Coronary artery (tissue), 2 donors: ENCODE results near the gene EXOSC7.

Experiments used
- DNase-seq: peaks from one replicate; pipeline ENCODE4 v3.0.0-alpha.2; 2017; ENCODE audit warnings: low spot score
- H3K27ac ChIP-seq, 2 donors: fragments of 200-600 bp; sonication (generic); one replicate each; pipeline ENCODE4 v1.5.1; 2016 to 2019
- H3K4me3 ChIP-seq: fragments of 200-600 bp; sonication (generic); 2 replicates; pipeline ENCODE4 v1.5.1; 2016; ENCODE audit warnings: mild to moderate bottlenecking, moderate library complexity
- TF ChIP-seq, protein P1 (sequence below): fragments of 200-600 bp; sonication (generic); IDR thresholded peaks from one replicate; pipeline ENCODE4 v1.5.1; 2019; ENCODE audit warnings: antibody characterized with exemption

Gene EXOSC7

DNA sequence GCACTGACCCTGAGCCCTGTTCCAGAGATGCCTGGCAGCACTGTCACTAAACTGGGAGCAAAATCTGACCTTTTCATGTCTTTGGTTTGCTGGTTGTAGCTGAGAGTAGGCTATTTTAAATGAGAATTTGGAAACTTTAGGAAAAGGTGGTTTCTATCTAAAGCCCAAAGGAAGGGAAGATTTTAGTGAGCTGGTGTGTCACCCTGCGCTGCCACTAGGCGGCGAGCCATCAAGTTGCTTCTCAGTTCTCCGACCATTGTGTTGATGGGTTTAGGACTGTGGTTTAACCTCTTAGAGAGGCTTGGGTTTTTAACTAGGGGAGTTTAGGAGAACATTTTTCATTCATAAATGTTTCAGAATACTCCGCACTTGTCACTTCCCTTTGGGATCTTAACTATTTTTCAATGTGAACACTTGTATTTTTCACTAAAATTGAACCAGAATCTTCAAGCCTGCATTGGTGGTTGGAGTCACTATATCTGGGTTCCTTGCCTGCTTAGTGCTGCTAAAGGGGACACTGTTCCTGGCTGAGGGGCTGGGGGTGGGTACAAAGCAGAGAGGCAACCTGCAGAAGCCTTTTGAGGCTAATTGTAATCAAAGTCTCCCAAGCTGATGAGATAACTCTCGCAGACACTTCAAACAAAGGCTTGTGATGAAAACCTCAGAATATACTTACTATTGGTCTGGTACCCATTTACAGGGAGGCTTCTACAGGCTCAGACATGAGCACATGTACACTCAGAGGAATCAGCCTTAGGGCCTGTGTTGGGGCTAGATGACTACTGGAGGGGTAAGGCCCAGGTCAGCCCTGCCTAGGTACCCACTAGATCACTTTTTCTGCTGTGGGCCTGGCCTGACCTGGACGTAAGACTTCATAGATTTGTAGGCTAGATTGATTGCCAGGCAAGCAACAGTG lies 16.8 kb downstream of the EXOSC7 start:
- Histone ChIP-seq H3K27ac (peak overlapping the region in 1 of 2 donors; percentile 41), H3K4me3 (no peak overlapping the region)
- TF ChIP-seq, protein P1, sequence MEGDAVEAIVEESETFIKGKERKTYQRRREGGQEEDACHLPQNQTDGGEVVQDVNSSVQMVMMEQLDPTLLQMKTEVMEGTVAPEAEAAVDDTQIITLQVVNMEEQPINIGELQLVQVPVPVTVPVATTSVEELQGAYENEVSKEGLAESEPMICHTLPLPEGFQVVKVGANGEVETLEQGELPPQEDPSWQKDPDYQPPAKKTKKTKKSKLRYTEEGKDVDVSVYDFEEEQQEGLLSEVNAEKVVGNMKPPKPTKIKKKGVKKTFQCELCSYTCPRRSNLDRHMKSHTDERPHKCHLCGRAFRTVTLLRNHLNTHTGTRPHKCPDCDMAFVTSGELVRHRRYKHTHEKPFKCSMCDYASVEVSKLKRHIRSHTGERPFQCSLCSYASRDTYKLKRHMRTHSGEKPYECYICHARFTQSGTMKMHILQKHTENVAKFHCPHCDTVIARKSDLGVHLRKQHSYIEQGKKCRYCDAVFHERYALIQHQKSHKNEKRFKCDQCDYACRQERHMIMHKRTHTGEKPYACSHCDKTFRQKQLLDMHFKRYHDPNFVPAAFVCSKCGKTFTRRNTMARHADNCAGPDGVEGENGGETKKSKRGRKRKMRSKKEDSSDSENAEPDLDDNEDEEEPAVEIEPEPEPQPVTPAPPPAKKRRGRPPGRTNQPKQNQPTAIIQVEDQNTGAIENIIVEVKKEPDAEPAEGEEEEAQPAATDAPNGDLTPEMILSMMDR = peak; percentile 33
- DNase-seq = no peak

DNA sequence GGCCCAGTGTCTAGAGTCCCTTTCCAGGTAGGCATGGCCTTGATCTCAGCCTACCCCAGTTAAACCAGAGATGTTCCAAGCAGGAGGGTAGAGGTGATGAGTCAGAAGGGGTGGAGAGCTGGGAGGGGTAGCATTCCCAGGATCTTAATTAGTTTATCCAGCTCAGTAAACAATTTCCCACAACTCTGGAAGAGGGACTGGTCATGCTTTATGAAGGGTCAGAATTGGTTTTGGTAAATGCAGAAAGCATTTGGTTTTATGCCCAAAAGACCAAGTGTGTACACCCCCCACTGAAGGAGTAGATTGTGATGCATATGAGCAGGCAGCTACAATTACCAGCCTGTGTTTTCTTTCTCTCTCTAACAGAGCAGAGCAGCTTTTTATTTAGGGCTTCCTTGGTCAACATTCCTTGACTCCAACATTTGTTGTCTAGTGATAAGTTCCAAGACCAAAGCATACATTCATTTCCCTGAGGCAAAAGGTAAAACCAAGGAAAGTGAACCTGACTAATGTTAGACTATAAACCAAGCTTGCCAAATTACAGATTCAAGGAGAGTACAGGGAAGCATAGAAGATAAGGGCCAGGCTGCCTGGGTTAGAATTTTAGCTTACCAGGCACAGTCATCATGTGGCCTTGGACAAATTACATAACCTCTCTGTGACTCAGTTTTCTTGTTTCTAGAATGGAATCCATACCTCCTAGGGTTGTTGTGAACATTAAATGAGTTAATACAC lies 17.6 kb downstream of the EXOSC7 start:
- TF ChIP-seq, protein P1 = no peak
- Histone ChIP-seq H3K27ac (peak overlapping the region in 1 of 2 donors; percentile 41), H3K4me3 (no peak overlapping the region)
- no peak for DNase-seq

DNA sequence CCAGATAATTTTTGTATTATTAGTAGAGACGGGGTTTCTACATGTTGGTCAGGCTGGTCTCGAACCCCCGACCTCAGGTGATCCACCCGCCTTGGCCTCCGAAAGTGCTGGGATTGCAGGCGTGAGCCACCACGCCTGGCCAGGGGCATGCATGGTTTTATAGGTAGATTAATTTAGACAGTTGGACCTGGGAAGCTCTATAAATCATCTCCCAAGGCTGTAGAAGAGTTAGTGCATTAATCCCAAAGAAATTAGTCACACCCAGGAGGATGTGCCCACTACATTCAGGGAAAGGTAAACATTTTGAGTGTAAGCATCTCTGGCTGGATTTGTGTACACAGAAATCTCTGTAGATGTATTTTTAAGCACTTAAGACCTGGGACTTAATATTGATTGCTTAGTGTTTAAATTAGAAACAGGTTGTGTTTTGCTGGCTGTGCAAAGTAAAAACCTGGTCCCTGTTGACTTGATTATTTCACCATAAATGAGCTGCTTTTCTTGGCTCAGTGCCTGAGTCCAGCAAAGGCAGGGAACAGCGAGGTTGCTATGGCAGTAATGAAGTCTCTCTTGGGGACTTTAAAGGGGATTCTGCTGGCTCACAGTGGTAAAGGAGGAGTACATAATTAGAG lies 19.2 kb downstream of the EXOSC7 start:
- DNase-seq = no peak
- Histone ChIP-seq H3K27ac (peak overlapping the region in 1 of 2 donors; percentile 66), H3K4me3 (no peak overlapping the region)
- TF ChIP-seq, protein P1 = no peak

DNA sequence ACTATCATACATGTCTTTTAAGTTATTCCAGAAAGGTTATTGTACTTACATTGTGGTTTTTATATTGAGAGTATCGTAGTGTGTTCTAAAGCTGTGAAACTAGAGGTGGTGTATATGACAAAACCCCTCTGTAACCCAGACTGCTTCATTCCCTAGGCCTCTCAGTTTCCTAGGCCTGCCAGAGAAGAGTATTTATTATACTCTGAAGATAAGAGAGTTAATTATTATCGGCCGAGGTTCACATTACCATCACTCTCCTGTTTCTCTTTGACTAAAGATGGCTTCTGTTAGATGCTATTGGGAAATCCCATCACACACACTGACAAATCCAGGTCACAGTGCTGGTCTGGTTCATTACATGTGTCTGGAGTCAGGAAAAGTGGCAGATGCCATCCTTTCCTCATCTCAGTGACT lies 20.5 kb downstream of the EXOSC7 start:
- Histone ChIP-seq H3K27ac (no peak overlapping the region), H3K4me3 (no peak overlapping the region)
- no peak for DNase-seq
- TF ChIP-seq, protein P1 = no peak

DNA sequence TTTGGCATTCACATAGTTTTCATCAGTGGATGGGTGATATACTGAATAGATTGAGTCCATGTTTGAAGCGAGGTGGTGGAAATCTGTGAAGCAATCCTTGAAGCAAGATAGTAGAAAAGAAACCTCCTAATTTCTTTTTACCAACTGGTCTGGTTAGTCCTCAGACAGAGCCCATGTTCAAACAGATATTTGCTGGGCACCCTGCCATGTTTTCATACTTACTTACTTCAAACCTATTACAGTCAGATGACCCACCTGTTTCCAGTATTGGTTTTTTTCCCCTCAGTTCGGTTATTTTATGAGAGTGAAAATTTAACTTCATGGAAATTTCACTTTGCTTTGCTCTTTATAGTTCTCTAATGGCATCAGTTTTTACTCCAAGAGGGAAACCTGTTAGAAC lies 23.7 kb downstream of the EXOSC7 start:
- TF ChIP-seq, protein P1 = no peak
- DNase-seq = no peak
- Histone ChIP-seq H3K4me3 (no peak overlapping the region), H3K27ac (no peak overlapping the region)

DNA sequence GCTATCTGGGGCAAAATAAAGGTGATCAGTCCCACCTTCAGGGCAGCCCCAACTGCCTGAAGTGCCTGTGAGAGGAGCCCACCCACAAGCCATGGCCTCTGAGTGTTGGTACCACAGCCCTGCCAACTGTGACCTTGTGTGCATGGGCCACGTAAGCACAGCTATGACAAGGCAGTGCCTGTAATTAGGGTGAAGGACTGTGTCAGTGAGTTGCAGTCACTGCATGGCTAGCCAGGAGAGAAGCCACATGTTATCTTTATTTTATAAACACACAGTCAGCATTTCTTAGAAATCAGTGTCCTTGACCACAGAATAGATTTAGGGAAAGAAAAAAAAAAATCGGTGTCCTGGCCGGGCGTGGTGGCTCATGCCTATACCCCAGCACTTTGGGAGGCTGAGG lies 24.8 kb downstream of the EXOSC7 start:
- TF ChIP-seq, protein P1 = no peak
- DNase-seq = no peak
- no peak overlapping the region for H3K27ac ChIP-seq
- no peak overlapping the region for H3K4me3 ChIP-seq
